Measurements from ENCODE around the gene SH3BP1. TPM values are rescaled to one million over a fixed set of nuclear protein-coding genes. Genes with fewer than 3 reads are reported as not detected.
"Not testable (repeated sequence)": the region's sequence is repeated elsewhere in the genome, so short reads cannot be mapped to it uniquely, and the experiment has no call there.

Gene SH3BP1
- total and polyA plus RNA-seq, 7 experiments from 2014 or later = 12.9 to 157 (median 80.4) TPM

- intact Hi-C loops (cut with micrococcal nuclease) = no loop called here
- Histone ChIP-seq H3K4me3 (ENCODE audit: low read length) (no peak overlapping the region), H3K4me1 (ENCODE audit: control insufficient read depth in 2 of 2, insufficient read depth in 2 of 2, low read length in 2 of 2) (peaks cover 13 to 16% of the 10 kb centered on the region in 2 donors), H3K27me3 (ENCODE audit: control insufficient read depth in 2 of 2, insufficient read depth in 2 of 2, low read length in 2 of 2) (no peaks in the 10 kb centered on the region), H3K9me3 (ENCODE audit: control insufficient read depth in 2 of 3, low read length in 3 of 3) (no peaks in the 10 kb centered on the region), H3K36me3 (ENCODE audit: control insufficient read depth in 2 of 3, insufficient read depth in 3 of 3, low read length in 3 of 3) (peaks cover 0 to 68% (median 6%) of the 10 kb centered on the region in 3 experiments), H3K27ac (ENCODE audit: low read depth, low read length) (no peak overlapping the region)
- H3K4me1 Mint-ChIP-seq = peaks cover 10 to 32% (median 26%) of the 10 kb centered on the region in 7 donors
- peak overlapping the region in 1 of 10 donors; percentile 20 for H3K4me3 Mint-ChIP-seq
- ChIA-PET POLR2A (interaction anchor here (0.7 kb wide), 1 partner anchor 64 kb away, joined by 3 read pairs; no protein-coding TSS in a partner anchor), CTCF (no interaction called here)
- no peaks in the 10 kb centered on the region for H3K9me3 Mint-ChIP-seq
- DNase-seq = no peak
- no peaks in the 10 kb centered on the region for H3K27me3 Mint-ChIP-seq
- peak overlapping the region in 1 of 9 donors; percentile 5 for H3K27ac Mint-ChIP-seq
- ATAC-seq = no peak
- H3K36me3 Mint-ChIP-seq = peaks cover 4 to 41% (median 22%) of the 10 kb centered on the region in 5 donors
Measured at GRCh38 chr22:37690407-37690806, 50.9 kb downstream of the SH3BP1 start.

DNA sequence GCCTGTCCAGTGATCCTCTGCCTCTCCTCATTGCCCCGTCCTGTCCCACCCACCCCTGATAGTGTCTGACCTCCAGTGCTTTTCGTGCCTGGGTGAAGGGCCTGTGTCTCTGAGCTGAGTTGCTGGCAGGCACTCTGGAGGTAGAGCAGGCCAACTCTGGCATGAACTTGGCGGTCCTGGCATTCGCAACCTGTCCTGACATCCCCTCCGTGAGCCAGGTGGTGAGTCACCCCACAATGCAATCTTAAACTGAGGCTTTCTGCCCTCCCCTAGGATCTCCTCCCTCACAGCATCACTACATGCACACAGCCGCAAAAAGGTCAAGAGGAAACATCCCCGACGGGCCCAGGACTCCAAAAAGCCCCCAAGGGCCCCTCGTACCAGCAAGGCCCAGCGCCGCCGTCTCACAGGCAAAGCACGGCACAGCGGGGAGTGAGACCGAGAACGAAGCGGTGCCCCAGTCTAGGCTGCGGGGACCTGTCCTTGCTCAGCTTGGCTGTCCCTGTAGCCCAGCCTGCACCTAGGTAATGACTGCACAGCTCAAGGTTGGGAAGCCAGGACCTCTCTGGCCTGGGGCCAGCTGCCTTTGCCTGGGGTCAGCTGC lies 51.5 kb downstream of the SH3BP1 start:
- H3K27me3 ChIP-seq (ENCODE audit: control insufficient read depth in 2 of 2, insufficient read depth in 2 of 2, low read length in 2 of 2) = no peaks in the 10 kb centered on the region
- ATAC-seq = no peak
- peaks cover 4 to 44% (median 22%) of the 10 kb centered on the region in 5 donors for H3K36me3 Mint-ChIP-seq

DNA sequence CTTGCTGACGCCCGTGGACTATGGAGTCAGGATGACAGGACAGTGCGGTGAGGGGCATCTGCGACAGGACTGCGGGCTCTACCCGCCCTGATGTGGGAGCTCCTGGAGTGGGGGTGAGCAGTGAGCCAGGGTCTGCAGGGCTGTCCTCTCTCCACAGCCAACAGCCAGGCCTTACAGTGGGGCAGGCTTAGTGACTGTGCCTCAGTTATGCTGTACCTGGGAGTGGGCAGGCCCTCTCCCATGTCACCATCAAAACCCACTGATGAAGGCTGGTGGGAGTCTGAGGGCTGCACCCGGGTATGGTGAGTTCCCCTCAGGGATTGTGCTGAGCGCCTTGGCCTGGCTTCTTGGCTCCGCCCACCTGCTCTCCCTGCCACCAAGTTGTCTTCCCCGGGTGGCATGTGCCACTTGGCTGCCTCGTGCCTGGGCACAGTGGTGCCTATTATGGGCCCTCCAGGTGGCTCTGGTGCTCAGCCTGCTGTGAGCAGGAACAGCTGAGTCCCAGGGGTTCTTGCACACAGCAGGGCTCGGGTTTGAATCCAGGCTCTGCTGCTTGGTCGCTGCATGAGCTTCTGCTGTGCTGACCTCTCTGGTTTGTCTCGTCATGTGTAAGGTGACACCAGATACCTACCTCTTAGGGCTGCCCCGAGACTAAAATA lies 53.3 kb downstream of the SH3BP1 start:
- peaks cover 0 to 60% (median 6%) of the 10 kb centered on the region in 3 experiments for H3K36me3 ChIP-seq (ENCODE audit: control insufficient read depth in 2 of 3, insufficient read depth in 3 of 3, low read length in 3 of 3)
- Mint-ChIP-seq H3K27ac (peak overlapping the region in 1 of 9 donors; percentile 7), H3K4me3 (no peak overlapping the region), H3K9me3 (no peaks in the 10 kb centered on the region), H3K36me3 (peaks cover 4 to 44% (median 16%) of the 10 kb centered on the region in 5 donors), H3K27me3 (no peaks in the 10 kb centered on the region), H3K4me1 (peaks cover 13 to 31% (median 23%) of the 10 kb centered on the region in 7 donors)
- ChIA-PET POLR2A (interaction anchor here (0.6 kb wide), 1 partner anchor 22 kb away, joined by 3 read pairs; no protein-coding TSS in a partner anchor), CTCF (interaction anchor here (0.7 kb wide), 1 partner anchor 85 kb away, joined by 3 read pairs; no protein-coding TSS in a partner anchor)
- ATAC-seq (no peak), DNase-seq (no peak)
- intact Hi-C loops (cut with micrococcal nuclease) = no loop called here
- no peak overlapping the region for H3K27ac ChIP-seq (ENCODE audit: low read depth, low read length)
- no peaks in the 10 kb centered on the region for H3K9me3 ChIP-seq (ENCODE audit: control insufficient read depth in 2 of 3, low read length in 3 of 3)
- no peaks in the 10 kb centered on the region for H3K27me3 ChIP-seq (ENCODE audit: control insufficient read depth in 2 of 2, insufficient read depth in 2 of 2, low read length in 2 of 2)
- H3K4me3 ChIP-seq (ENCODE audit: low read length) = no peak overlapping the region
- H3K4me1 ChIP-seq (ENCODE audit: control insufficient read depth in 2 of 2, insufficient read depth in 2 of 2, low read length in 2 of 2) = peaks cover under 1 to 15% of the 10 kb centered on the region in 2 donors

More for the DNA sequence above, 51.5 kb downstream of the SH3BP1 start:
- H3K27ac Mint-ChIP-seq = no peak overlapping the region
- no peak overlapping the region for H3K27ac ChIP-seq (ENCODE audit: low read depth, low read length)
- no peaks in the 10 kb centered on the region for H3K9me3 ChIP-seq (ENCODE audit: control insufficient read depth in 2 of 3, low read length in 3 of 3)
- intact Hi-C loops (cut with micrococcal nuclease) = no loop called here
- peaks cover 12 to 14% of the 10 kb centered on the region in 2 donors for H3K4me1 ChIP-seq (ENCODE audit: control insufficient read depth in 2 of 2, insufficient read depth in 2 of 2, low read length in 2 of 2)
- ChIA-PET POLR2A (no interaction called here), CTCF (no interaction called here)
- peaks cover 15 to 34% (median 29%) of the 10 kb centered on the region in 7 donors for H3K4me1 Mint-ChIP-seq
- no peaks in the 10 kb centered on the region for H3K27me3 Mint-ChIP-seq
- no peak overlapping the region for H3K4me3 Mint-ChIP-seq
- H3K4me3 ChIP-seq (ENCODE audit: low read length) = no peak overlapping the region
- peaks cover 0 to 68% (median 6%) of the 10 kb centered on the region in 3 experiments for H3K36me3 ChIP-seq (ENCODE audit: control insufficient read depth in 2 of 3, insufficient read depth in 3 of 3, low read length in 3 of 3)
- no peaks in the 10 kb centered on the region for H3K9me3 Mint-ChIP-seq
- no peak for DNase-seq

DNA sequence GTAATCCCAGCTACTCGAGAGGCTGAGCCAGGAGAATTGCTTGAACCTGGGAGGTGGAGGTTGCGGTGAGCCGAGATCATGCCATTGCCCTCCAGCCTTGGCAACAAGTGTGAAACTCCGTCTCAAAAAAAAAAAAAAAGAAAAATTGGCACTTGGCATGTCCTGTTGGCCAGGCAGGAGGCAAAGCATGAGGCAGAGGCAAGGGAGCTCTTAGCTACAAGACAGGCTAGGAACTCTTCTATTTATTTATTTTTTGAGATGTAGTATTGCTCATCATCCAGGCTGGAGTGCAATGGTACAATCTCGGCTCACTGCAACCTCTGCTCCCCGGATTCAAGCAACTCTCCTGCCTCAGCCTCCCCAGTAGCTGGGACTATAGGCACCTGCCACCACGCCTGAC lies 54.7 kb downstream of the SH3BP1 start:
- peaks cover 12 to 23% (median 15%) of the 10 kb centered on the region in 7 donors for H3K4me1 Mint-ChIP-seq
- H3K27me3 ChIP-seq (ENCODE audit: control insufficient read depth in 2 of 2, insufficient read depth in 2 of 2, low read length in 2 of 2); H3K27ac ChIP-seq (ENCODE audit: low read depth, low read length); H3K9me3 Mint-ChIP-seq; H3K27me3 Mint-ChIP-seq; H3K27ac Mint-ChIP-seq; H3K4me3 ChIP-seq (ENCODE audit: low read length); POLR2A ChIA-PET; DNase-seq; intact Hi-C loops (cut with micrococcal nuclease); H3K9me3 ChIP-seq (ENCODE audit: control insufficient read depth in 2 of 3, low read length in 3 of 3); H3K4me3 Mint-ChIP-seq; ATAC-seq; CTCF ChIA-PET: not testable (repeated sequence)
- H3K36me3 Mint-ChIP-seq = peaks cover 4 to 35% (median 9%) of the 10 kb centered on the region in 5 donors
- peaks cover 0 to 48% (median 0%) of the 10 kb centered on the region in 3 experiments for H3K36me3 ChIP-seq (ENCODE audit: control insufficient read depth in 2 of 3, insufficient read depth in 3 of 3, low read length in 3 of 3)
- H3K4me1 ChIP-seq (ENCODE audit: control insufficient read depth in 2 of 2, insufficient read depth in 2 of 2, low read length in 2 of 2) = peaks cover 0 to 14% of the 10 kb centered on the region in 2 donors

- H3K27me3 ChIP-seq (ENCODE audit: control insufficient read depth in 2 of 2, insufficient read depth in 2 of 2, low read length in 2 of 2); DNase-seq; H3K9me3 ChIP-seq (ENCODE audit: control insufficient read depth in 2 of 3, low read length in 3 of 3); H3K9me3 Mint-ChIP-seq; H3K27ac ChIP-seq (ENCODE audit: low read depth, low read length); H3K27me3 Mint-ChIP-seq; H3K4me3 ChIP-seq (ENCODE audit: low read length); ATAC-seq: not testable (repeated sequence)
- H3K27ac Mint-ChIP-seq = peak overlapping the region in 3 of 9 donors; percentile 41 to 83 (median 52)
- peaks cover 4 to 26% (median 6%) of the 10 kb centered on the region in 5 donors for H3K36me3 Mint-ChIP-seq
- intact Hi-C loops (cut with micrococcal nuclease) = loop anchor here in 1 of 2 donors (1.0 to 2.0 kb wide), 2 partner anchors 38 to 51 kb away; partner anchors contain the start of gene PDXP
- H3K4me3 Mint-ChIP-seq = peak overlapping the region in 9 of 10 donors; percentile 36 to 73 (median 69)
- Histone ChIP-seq H3K4me1 (ENCODE audit: control insufficient read depth in 2 of 2, insufficient read depth in 2 of 2, low read length in 2 of 2) (peaks cover 0 to 14% of the 10 kb centered on the region in 2 donors), H3K36me3 (ENCODE audit: control insufficient read depth in 2 of 3, insufficient read depth in 3 of 3, low read length in 3 of 3) (peaks cover 0 to 30% (median 0%) of the 10 kb centered on the region in 3 experiments)
- H3K4me1 Mint-ChIP-seq = peaks cover 12 to 19% (median 15%) of the 10 kb centered on the region in 7 donors
- ChIA-PET CTCF (interaction anchor here (0.6 to 1.4 kb wide), 3 partner anchors 53 to 715 kb away, joined by 3 to 5 read pairs (median 4); no protein-coding TSS in a partner anchor), POLR2A (interaction anchor here (0.5 to 0.8 kb wide), 3 partner anchors 26 to 87 kb away, joined by 3 to 5 read pairs (median 4); no protein-coding TSS in a partner anchor)
Measured at GRCh38 chr22:37696260-37696656, 56.8 kb downstream of the SH3BP1 start.

GRCh38 chr22:37696657-37697537 lies 57.4 kb downstream of the SH3BP1 start, which contains the start of gene TRIOBP:
Gene TRIOBP (plus strand): TSS chr22:37697048. CDS start chr22:37701366, 4,318 bp downstream.
- Mint-ChIP-seq H3K36me3 (peaks cover 4 to 21% (median 6%) of the 10 kb centered on the region in 5 donors), H3K27me3 (no peaks in the 10 kb centered on the region), H3K4me3 (peak within 1 kb of the TSS in 9 of 10 donors; percentile 36 to 73 (median 69)), H3K4me1 (peaks cover 12 to 23% (median 15%) of the 10 kb centered on the region in 7 donors), H3K27ac (peak within 1 kb of the TSS in 5 of 9 donors; percentile 12 to 83 (median 59)), H3K9me3 (no peaks in the 10 kb centered on the region)
- Histone ChIP-seq H3K9me3 (ENCODE audit: control insufficient read depth in 2 of 3, low read length in 3 of 3) (no peaks in the 10 kb centered on the region), H3K27me3 (ENCODE audit: control insufficient read depth in 2 of 2, insufficient read depth in 2 of 2, low read length in 2 of 2) (no peaks in the 10 kb centered on the region), H3K4me1 (ENCODE audit: control insufficient read depth in 2 of 2, insufficient read depth in 2 of 2, low read length in 2 of 2) (peaks cover 0 to 14% of the 10 kb centered on the region in 2 donors), H3K27ac (ENCODE audit: low read depth, low read length) (no peak within 1 kb of the TSS), H3K36me3 (ENCODE audit: control insufficient read depth in 2 of 3, insufficient read depth in 3 of 3, low read length in 3 of 3) (peaks cover 0 to 24% (median 0%) of the 10 kb centered on the region in 3 experiments), H3K4me3 (ENCODE audit: low read length) (no peak within 1 kb of the TSS)
- ChIA-PET POLR2A (interaction anchor here (0.8 kb wide), 1 partner anchor 38 kb away, joined by 3 read pairs; the partner anchor contains the start of gene PDXP), CTCF (interaction anchor here (0.6 to 1.4 kb wide), 3 partner anchors 54 to 714 kb away, joined by 3 to 5 read pairs (median 4); no protein-coding TSS in a partner anchor)
- intact Hi-C loops (cut with micrococcal nuclease) = loop anchor here in 1 of 2 donors (1.0 to 2.0 kb wide), 2 partner anchors 39 to 50 kb away; partner anchors contain the start of gene PDXP
- DNase-seq (peak; percentile 73 to 95 (median 81)), ATAC-seq (peak; percentile 100)
